ENCODE measurements around the gene CYSTM1. TPM values are rescaled to one million over a fixed set of nuclear protein-coding genes. Genes with fewer than 3 reads are reported as not detected.

CYSTM1 gene
- total and polyA plus RNA-seq, 2 donors (not counting 3 experiments of a cell fraction or from before 2014, with no cell fraction given): 28.9 to 41.5 TPM

DNA sequence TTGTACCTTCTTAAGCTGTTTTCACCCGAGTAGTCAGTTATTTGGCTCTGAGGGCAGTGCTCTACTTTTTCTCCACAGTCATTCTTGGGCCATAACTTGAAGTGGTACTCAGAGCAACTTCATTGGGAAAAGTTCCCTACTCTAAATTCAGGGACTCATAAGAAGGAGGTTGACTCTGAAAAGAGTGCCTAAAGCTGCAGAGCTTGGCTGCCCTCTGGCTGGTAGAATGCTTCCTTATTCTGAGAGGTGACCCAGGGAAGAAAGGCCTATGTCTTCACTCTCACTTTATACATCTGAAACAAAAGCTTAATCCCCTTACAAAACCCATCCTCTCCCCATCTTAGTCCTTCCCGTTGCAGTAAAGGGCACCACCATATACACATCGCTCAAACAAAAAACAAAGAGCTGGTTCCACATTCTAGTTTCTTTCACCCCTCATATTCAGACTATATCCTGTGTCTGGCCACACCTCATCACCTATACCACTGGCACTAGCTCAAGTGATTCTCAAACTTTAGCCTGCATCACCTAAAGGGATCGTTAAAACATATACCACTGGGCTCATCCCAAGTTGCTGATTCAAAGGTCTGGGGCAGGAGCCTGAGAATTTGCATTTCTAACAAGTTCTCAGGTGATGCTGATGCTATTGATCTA, 41.3 kb upstream of the CYSTM1 start:
- H3K79me2 ChIP-seq (ENCODE audit: control insufficient read depth, insufficient read depth, low read length): no peaks in the 10 kb centered on the region
- no peak for FAIRE-seq
- no peak overlapping the region for H3K27ac ChIP-seq (ENCODE audit: insufficient read depth, low read depth, low read length)
- POLR2A ChIA-PET: no interaction called here
- peaks cover 14% of the 10 kb centered on the region for H3K4me1 ChIP-seq (ENCODE audit: control insufficient read depth, extremely low read depth, insufficient read depth, low read length)
- H3K9ac ChIP-seq (replicated peaks; ENCODE audit: extremely low read depth, insufficient read depth, low read length): no peak overlapping the region
- DNase-seq (ENCODE audit: low read depth, low spot score): no peak
- TF ChIP-seq JUN (IDR thresholded peaks at IDR 0.05; ENCODE audit: borderline replicate concordance, insufficient read depth, insufficient read length, low read depth): no peak
- no peak for TF ChIP-seq CTCF (IDR thresholded peaks at IDR 0.05; ENCODE audit: extremely low read depth in 1 of 2, insufficient read depth in 1 of 2, low read depth in 1 of 2, low read length in 2 of 2)
- TF ChIP-seq, protein P1, sequence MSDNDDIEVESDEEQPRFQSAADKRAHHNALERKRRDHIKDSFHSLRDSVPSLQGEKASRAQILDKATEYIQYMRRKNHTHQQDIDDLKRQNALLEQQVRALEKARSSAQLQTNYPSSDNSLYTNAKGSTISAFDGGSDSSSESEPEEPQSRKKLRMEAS (IDR thresholded peaks at IDR 0.05; ENCODE audit: insufficient read depth, insufficient read length): no peak
- TF ChIP-seq POLR2AphosphoS5 (IDR thresholded peaks at IDR 0.05; ENCODE audit: insufficient read depth, low read depth, low read length): no peak
- H3K36me3 ChIP-seq (ENCODE audit: control insufficient read depth in 2 of 2, extremely low read depth in 1 of 2, insufficient read depth in 2 of 2, low read length in 2 of 2): no peaks in the 10 kb centered on the region
- CTCF ChIA-PET: interaction anchor here (1.5 to 4.3 kb wide), 5 partner anchors 10 to 61 kb away, joined by 6 to 26 read pairs (median 20); no protein-coding TSS in a partner anchor
- no peak overlapping the region for H3K4me2 ChIP-seq (ENCODE audit: insufficient read depth, low read length)
- BruUV-seq (replicated peaks): no TSS peak
- no peaks in the 10 kb centered on the region for H3K9me1 ChIP-seq (replicated peaks; ENCODE audit: control insufficient read depth, extremely low read depth, insufficient read depth, low read length)
- H4K20me1 ChIP-seq (replicated peaks; ENCODE audit: control insufficient read depth, extremely low read depth, insufficient read depth, low read length): no peaks in the 10 kb centered on the region
- dilution Hi-C loops (cut with MboI; ENCODE audit: extremely low pct_ligation_motif_present, low sequenced_read_pairs) (no loop called here), intact Hi-C loops (cut with micrococcal nuclease) (no loop called here)
- no peak overlapping the region for H3K4me3 ChIP-seq (replicated peaks in 1 of 3; ENCODE audit: insufficient read depth in 1 of 3, low read depth in 1 of 3, low read length in 3 of 3)
- no peaks in the 10 kb centered on the region for H3K27me3 ChIP-seq (ENCODE audit: control insufficient read depth in 2 of 2, insufficient read depth in 2 of 2, low read length in 2 of 2)
- no peak overlapping the region for H2AFZ ChIP-seq (ENCODE audit: low read depth, low read length)
- no peaks in the 10 kb centered on the region for H3K9me3 ChIP-seq (replicated peaks; ENCODE audit: control insufficient read depth, insufficient read depth, low read length)
